HepG2 (cell line): ENCODE measurements around the gene TRIM69. TPM values are rescaled to one million over a fixed set of nuclear protein-coding genes. Genes with fewer than 3 reads are reported as not detected.

Experiments
- BORCS8-MEF2B ChIP-seq: sonication (generic); formaldehyde crosslinking; IDR thresholded peaks from 2 replicates; pipeline ENCODE4 v1.8.0; 2022; ENCODE audit warnings: mild to moderate bottlenecking, missing genetic modification reagents
- E2F2 ChIP-seq: sonication (generic); formaldehyde crosslinking; IDR thresholded peaks from 2 replicates; pipeline ENCODE4 v1.4.0; 2020; ENCODE audit warnings: missing genetic modification reagents, borderline replicate concordance
- ELK4 ChIP-seq: sonication (generic); formaldehyde crosslinking; IDR thresholded peaks from 2 replicates; pipeline ENCODE4 v1.9.0; 2021; ENCODE audit warnings: missing genetic modification reagents, borderline replicate concordance
- HNRNPLL ChIP-seq: fragments of 200-400 bp; formaldehyde crosslinking; IDR thresholded peaks from 2 replicates; pipeline ENCODE4 v1.6.1; 2017; ENCODE audit warnings: mild to moderate bottlenecking, low read depth, low read length; ENCODE audit not compliant: poor library complexity, severe bottlenecking
- JUNB ChIP-seq: sonication (generic); formaldehyde crosslinking; IDR thresholded peaks from 2 replicates; pipeline ENCODE4 v1.8.0; 2022; ENCODE audit warnings: missing genetic modification reagents, mild to moderate bottlenecking, borderline replicate concordance
- KAT2B ChIP-seq: fragments of 150-350 bp; IDR thresholded peaks from 2 replicates; pipeline ENCODE4 v1.6.1; 2014; ENCODE audit warnings: low read depth, low read length, borderline replicate concordance
- PRDM4 ChIP-seq: sonication (generic); formaldehyde crosslinking; IDR thresholded peaks from 2 replicates; pipeline ENCODE4 v1.9.0; 2021; ENCODE audit warnings: missing genetic modification reagents, borderline replicate concordance
- TBX2 ChIP-seq: sonication (generic); formaldehyde crosslinking; IDR thresholded peaks from 2 replicates; pipeline ENCODE4 v1.5.0; 2020; ENCODE audit warnings: missing genetic modification reagents, mild to moderate bottlenecking, borderline replicate concordance
- XBP1 ChIP-seq: sonication (generic); formaldehyde crosslinking; IDR thresholded peaks from 2 replicates; pipeline ENCODE4 v1.5.0; 2020; ENCODE audit warnings: missing genetic modification reagents
- ZNF12 ChIP-seq: sonication (generic); formaldehyde crosslinking; IDR thresholded peaks from 2 replicates; pipeline ENCODE4 v1.5.0; 2020; ENCODE audit warnings: missing genetic modification reagents
- ZNF124 ChIP-seq: sonication (generic); formaldehyde crosslinking; IDR thresholded peaks from 2 replicates; pipeline ENCODE4 v1.4.0; 2020; ENCODE audit warnings: missing genetic modification reagents
- ZNF136 ChIP-seq: sonication (generic); formaldehyde crosslinking; IDR thresholded peaks from 2 replicates; pipeline ENCODE4 v1.8.1; 2022; ENCODE audit warnings: low read depth, mild to moderate bottlenecking, moderate library complexity, missing genetic modification reagents
- ZNF557 ChIP-seq: sonication (generic); formaldehyde crosslinking; IDR thresholded peaks from 2 replicates; pipeline ENCODE4 v1.4.0; 2020; ENCODE audit warnings: missing genetic modification reagents
- ZNF646 ChIP-seq: sonication (generic); formaldehyde crosslinking; IDR thresholded peaks from 2 replicates; pipeline ENCODE4 v1.9.0; 2021; ENCODE audit warnings: mild to moderate bottlenecking, missing genetic modification reagents
- ZXDC ChIP-seq: sonication (generic); formaldehyde crosslinking; IDR thresholded peaks from 2 replicates; pipeline ENCODE4 v1.5.0; 2020; ENCODE audit warnings: mild to moderate bottlenecking, missing genetic modification reagents
- polyA plus RNA-seq, 8 experiments: library from polyadenylated mRNA; depleted of rRNA in 3 of 8; stranded (reverse) in 7 of 8; unstranded in 1 of 8; fragments of >200 nt; fragmentation: Illumina TruSeq in 4 of 8; extraction: Trizol in 4 of 8; gene quantifications; 2 replicates each; pipeline versions ENCODE4 v1.2.1 to v1.2.3, GENCODE V29; 2011 to 2016; ENCODE audit warnings: low read depth in 4 of 8, missing spikeins in 1 of 8, mixed read lengths in 1 of 8; ENCODE audit not compliant: insufficient read depth in 1 of 8
- total RNA-seq, 5 experiments: library from RNA; depleted of rRNA; stranded (reverse); fragments of >200 nt; fragmentation: Illumina TruSeq; extraction: Trizol; gene quantifications; 2 replicates each; pipeline ENCODE4 v1.2.3, GENCODE V29; 2016; ENCODE audit warnings: low read depth in 1 of 5

Gene TRIM69
- total and polyA plus RNA-seq, 2 of the 13 experiments (the other 11 are each of a cell fraction or from before 2014, with no cell fraction given): 2.6 to 3.2 TPM

GRCh38 chr15:44711743-44712345, 24.5 kb upstream of the TRIM69 start (continued):
- no peak for TF ChIP-seq ZNF12 (CRISPR knock-in tag)
- no peak for TF ChIP-seq E2F2 (CRISPR knock-in tag)
- TF ChIP-seq XBP1: no peak
- no peak for TF ChIP-seq ZNF646
- no peak for TF ChIP-seq ZNF136 (CRISPR knock-in tag)
- TF ChIP-seq BORCS8-MEF2B (CRISPR knock-in tag): peak; percentile 34; the same call in 1 of the 2 replicates
- no peak for TF ChIP-seq JUNB (CRISPR knock-in tag)
- TF ChIP-seq TBX2 (CRISPR knock-in tag): no peak; the same call in none of the 2 replicates
- TF ChIP-seq ELK4: no peak
- TF ChIP-seq ZNF557 (CRISPR knock-in tag): no peak
- 0 out of 2 replicates have a peak, but pooled peaks have one; percentile 19 for TF ChIP-seq PRDM4
- TF ChIP-seq ZNF124 (CRISPR knock-in tag): no peak
- TF ChIP-seq KAT2B: no peak
- TF ChIP-seq HNRNPLL: peak; percentile 74
- TF ChIP-seq ZXDC: no peak
